PC-9 (cell line): ENCODE results near the gene SYK. TPM values are rescaled to one million over a fixed set of nuclear protein-coding genes. Genes with fewer than 3 reads are reported as not detected.

ENCODE experiments used
- BruUV-seq: library from RNA; stranded (reverse); fragments of 400-500 nt; replicated peaks from 2 replicates; lab custom pipeline; 2021; lab: Mats Ljungman, UMichigan
- CTCF ChIA-PET: fragments of 300-600 bp; sonication (Branson Sonifier 250); formaldehyde crosslinking; loops from one replicate; lab custom pipeline; 2022; ENCODE audit warnings: antibody characterized with exemption; lab: Charles Lee
- POLR2A ChIA-PET: fragments of 300-600 bp; sonication (Branson Sonifier 250); formaldehyde crosslinking; loops from one replicate; lab custom pipeline; 2022; ENCODE audit warnings: antibody characterized with exemption; ENCODE audit not compliant: unreplicated experiment; lab: Charles Lee
- DNase-seq, 2 experiments: peaks; one replicate each; pipeline versions ENCODE4 v3.0.0 to v3.0.0-alpha.2; 2015 to 2022; ENCODE audit warnings: mixed read lengths in 1 of 2
- H2AFZ ChIP-seq: fragments of 200-600 bp; sonication (generic); 2 replicates; pipeline ENCODE4 v1.8.1; 2017; ENCODE audit warnings: antibody characterized with exemption
- H3F3A ChIP-seq: fragments of 200-600 bp; sonication (generic); 2 replicates; pipeline ENCODE4 v1.8.1; 2017; ENCODE audit warnings: antibody characterized with exemption, mild to moderate bottlenecking, low read depth; ENCODE audit not compliant: insufficient read depth
- H3K27ac ChIP-seq: fragments of 200-600 bp; sonication (generic); 2 replicates; pipeline ENCODE4 v1.6.1; 2016; ENCODE audit warnings: mixed run types
- H3K27me3 ChIP-seq: fragments of 200-600 bp; sonication (generic); 2 replicates; pipeline ENCODE4 v1.6.1; 2016; ENCODE audit warnings: low read depth, mixed run types; ENCODE audit not compliant: insufficient read depth
- H3K36me3 ChIP-seq: fragments of 200-600 bp; sonication (generic); 2 replicates; pipeline ENCODE4 v1.6.1; 2016; ENCODE audit warnings: low read depth, mixed run types
- H3K4me1 ChIP-seq: fragments of 200-600 bp; sonication (generic); replicated peaks from 2 replicates; pipeline ENCODE4 v1.6.1; 2016; ENCODE audit warnings: mixed run types; ENCODE audit not compliant: insufficient read depth
- H3K4me2 ChIP-seq: fragments of 200-600 bp; sonication (generic); 2 replicates; pipeline ENCODE4 v1.6.1; 2017; ENCODE audit warnings: mixed run types
- H3K4me3 ChIP-seq: fragments of 200-600 bp; sonication (generic); 2 replicates; pipeline ENCODE4 v1.6.1; 2016; ENCODE audit warnings: mixed run types
- H3K79me2 ChIP-seq: fragments of 200-600 bp; sonication (generic); 2 replicates; pipeline ENCODE4 v1.6.1; 2017; ENCODE audit warnings: low read depth, mixed run types
- H3K9me2 ChIP-seq: fragments of 200-600 bp; sonication (generic); 2 replicates; pipeline ENCODE4 v1.8.1; 2017; ENCODE audit warnings: mild to moderate bottlenecking; ENCODE audit not compliant: insufficient read depth
- H3K9me3 ChIP-seq: fragments of 200-600 bp; sonication (generic); 2 replicates; pipeline ENCODE4 v1.8.1; 2016; ENCODE audit warnings: low read depth; ENCODE audit not compliant: insufficient read depth
- H4K20me1 ChIP-seq: fragments of 200-600 bp; sonication (generic); 2 replicates; pipeline ENCODE4 v1.8.1; 2017; ENCODE audit not compliant: insufficient read depth
- CTCF ChIP-seq: fragments of 200-600 bp; sonication (generic); conservative IDR thresholded peaks from 2 replicates; pipeline ENCODE4 v1.6.1; 2017; ENCODE audit warnings: mixed run types, antibody characterized with exemption, mild to moderate bottlenecking, moderate library complexity
- EZH2 ChIP-seq: fragments of 200-600 bp; sonication (generic); IDR thresholded peaks from 2 replicates; pipeline ENCODE4 v1.8.0; 2017; ENCODE audit warnings: antibody characterized with exemption, low read depth
- intact Hi-C: fragments of 100-400 bp; cut with micrococcal nuclease; formaldehyde crosslinking; loops from one replicate; pipeline ENCODE4 v1.10.0; 2022; ENCODE audit not compliant: unreplicated experiment
- total RNA-seq: library from RNA; stranded (reverse); gene quantifications from 2 replicates; pipeline ENCODE4 v1.2.3, GENCODE V29; 2021

SYK gene
- total RNA-seq, 1 experiment from 2014 or later, result 32.1 TPM

GRCh38 chr9:90926936-90927335 is 125.3 kb downstream of the SYK start:
- Histone ChIP-seq H3K9me3 (no peaks in the 10 kb centered on the region; the same call in 1 of the 2 replicates), H3K36me3 (no peaks in the 10 kb centered on the region), H3K4me2 (no peak overlapping the region), H4K20me1 (no peaks in the 10 kb centered on the region; the same call in 1 of the 2 replicates), H3F3A (no peaks in the 10 kb centered on the region), H3K27ac (no peak overlapping the region), H3K79me2 (no peaks in the 10 kb centered on the region), H3K9me2 (0 out of 2 replicates have a peak, but pooled peaks cover 10% of the 10 kb centered on the region), H3K4me3 (no peak overlapping the region), H2AFZ (no peak overlapping the region), H3K4me1 (0 out of 2 replicates have a peak, but pooled peaks cover 5% of the 10 kb centered on the region), H3K27me3 (no peaks in the 10 kb centered on the region)
- intact Hi-C loops, result no loop called here
- CTCF ChIA-PET, result no interaction called here
- no peak for DNase-seq
- POLR2A ChIA-PET, result no interaction called here
- TF ChIP-seq EZH2 (no peak), CTCF (no peak)
- no TSS peak for BruUV-seq

- Histone ChIP-seq H3K4me2 (no peak overlapping the region), H3K27me3 (no peaks in the 10 kb centered on the region), H3K4me3 (no peak overlapping the region), H3K9me2 (0 out of 2 replicates have a peak, but pooled peaks cover 10% of the 10 kb centered on the region), H3F3A (no peaks in the 10 kb centered on the region), H4K20me1 (no peaks in the 10 kb centered on the region; the same call in 1 of the 2 replicates), H3K27ac (no peak overlapping the region), H3K36me3 (no peaks in the 10 kb centered on the region), H3K9me3 (no peaks in the 10 kb centered on the region; the same call in 1 of the 2 replicates), H3K4me1 (0 out of 2 replicates have a peak, but pooled peaks cover 5% of the 10 kb centered on the region), H3K79me2 (no peaks in the 10 kb centered on the region), H2AFZ (no peak overlapping the region)
- no peak for TF ChIP-seq CTCF
- no peak for TF ChIP-seq EZH2
- no peak for DNase-seq
- CTCF ChIA-PET, result no interaction called here
- intact Hi-C loops, result no loop called here
- BruUV-seq, result no TSS peak
- POLR2A ChIA-PET, result no interaction called here
Measured at GRCh38 chr9:90927496-90927895, 125.9 kb downstream of the SYK start.

- Histone ChIP-seq H3K27me3 (no peaks in the 10 kb centered on the region), H3K79me2 (no peaks in the 10 kb centered on the region), H3K4me1 (0 out of 2 replicates have a peak, but pooled peaks cover 5% of the 10 kb centered on the region), H3K9me3 (no peaks in the 10 kb centered on the region), H3F3A (no peaks in the 10 kb centered on the region), H3K9me2 (0 out of 2 replicates have a peak, but pooled peaks cover 10% of the 10 kb centered on the region), H3K4me3 (no peak overlapping the region), H3K27ac (no peak overlapping the region), H3K36me3 (no peaks in the 10 kb centered on the region), H4K20me1 (no peaks in the 10 kb centered on the region), H3K4me2 (no peak overlapping the region), H2AFZ (no peak overlapping the region)
- TF ChIP-seq EZH2 (no peak), CTCF (no peak)
- POLR2A ChIA-PET, result no interaction called here
- no TSS peak for BruUV-seq
- intact Hi-C loops, result no loop called here
- no peak for DNase-seq
- CTCF ChIA-PET, result no interaction called here
Measured at GRCh38 chr9:90929626-90930025, 128.0 kb downstream of the SYK start.
